ENCODE measurements around the gene PLSCR2. TPM values are rescaled to one million over a fixed set of nuclear protein-coding genes. Genes with fewer than 3 reads are reported as not detected.

PLSCR2 gene
- total RNA-seq, 2 donors from 2014 or later: not detected

DNA sequence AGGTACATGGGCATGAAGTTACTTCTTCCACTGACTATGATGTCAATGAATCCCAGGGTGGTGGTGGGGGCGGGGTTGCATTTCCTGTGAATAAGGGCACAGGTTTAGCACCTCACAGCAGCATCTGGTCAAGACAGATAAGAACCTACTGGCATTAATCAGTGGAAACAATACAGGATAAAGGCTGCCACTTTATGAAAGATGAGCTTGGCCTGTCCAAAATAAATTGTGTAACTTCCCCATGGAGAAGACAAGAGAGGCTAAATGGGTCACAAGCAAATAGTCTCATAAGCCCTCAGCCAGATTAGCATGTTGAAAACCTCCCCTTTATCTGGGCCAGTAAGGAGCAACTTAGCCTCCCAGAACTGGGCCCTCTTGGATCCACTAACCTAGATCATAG lies 27.4 kb upstream of the PLSCR2 start:
- H3K36me3 ChIP-seq (replicated peaks in 1 of 2; ENCODE audit: insufficient read depth in 1 of 2, low read depth in 2 of 2): no peaks in the 10 kb centered on the region
- intact Hi-C loops (cut with DNase I): no loop called here
- H3K4me1 ChIP-seq: no peaks in the 10 kb centered on the region
- no peaks in the 10 kb centered on the region for H3K27me3 ChIP-seq
- WGBS, 2 donors: 0 to 38% methylated on average over 1 of the region's 1 CpG
- no peak overlapping the region for H3K27ac ChIP-seq
- no peak for DNase-seq
- H3K9me3 ChIP-seq: no peaks in the 10 kb centered on the region
- no peak for ATAC-seq
- H3K4me3 ChIP-seq: no peak overlapping the region
- no peak for TF ChIP-seq POLR2A (IDR thresholded peaks at IDR 0.05)
- TF ChIP-seq, protein P1, sequence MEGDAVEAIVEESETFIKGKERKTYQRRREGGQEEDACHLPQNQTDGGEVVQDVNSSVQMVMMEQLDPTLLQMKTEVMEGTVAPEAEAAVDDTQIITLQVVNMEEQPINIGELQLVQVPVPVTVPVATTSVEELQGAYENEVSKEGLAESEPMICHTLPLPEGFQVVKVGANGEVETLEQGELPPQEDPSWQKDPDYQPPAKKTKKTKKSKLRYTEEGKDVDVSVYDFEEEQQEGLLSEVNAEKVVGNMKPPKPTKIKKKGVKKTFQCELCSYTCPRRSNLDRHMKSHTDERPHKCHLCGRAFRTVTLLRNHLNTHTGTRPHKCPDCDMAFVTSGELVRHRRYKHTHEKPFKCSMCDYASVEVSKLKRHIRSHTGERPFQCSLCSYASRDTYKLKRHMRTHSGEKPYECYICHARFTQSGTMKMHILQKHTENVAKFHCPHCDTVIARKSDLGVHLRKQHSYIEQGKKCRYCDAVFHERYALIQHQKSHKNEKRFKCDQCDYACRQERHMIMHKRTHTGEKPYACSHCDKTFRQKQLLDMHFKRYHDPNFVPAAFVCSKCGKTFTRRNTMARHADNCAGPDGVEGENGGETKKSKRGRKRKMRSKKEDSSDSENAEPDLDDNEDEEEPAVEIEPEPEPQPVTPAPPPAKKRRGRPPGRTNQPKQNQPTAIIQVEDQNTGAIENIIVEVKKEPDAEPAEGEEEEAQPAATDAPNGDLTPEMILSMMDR (IDR thresholded peaks at IDR 0.05): no peak

DNA sequence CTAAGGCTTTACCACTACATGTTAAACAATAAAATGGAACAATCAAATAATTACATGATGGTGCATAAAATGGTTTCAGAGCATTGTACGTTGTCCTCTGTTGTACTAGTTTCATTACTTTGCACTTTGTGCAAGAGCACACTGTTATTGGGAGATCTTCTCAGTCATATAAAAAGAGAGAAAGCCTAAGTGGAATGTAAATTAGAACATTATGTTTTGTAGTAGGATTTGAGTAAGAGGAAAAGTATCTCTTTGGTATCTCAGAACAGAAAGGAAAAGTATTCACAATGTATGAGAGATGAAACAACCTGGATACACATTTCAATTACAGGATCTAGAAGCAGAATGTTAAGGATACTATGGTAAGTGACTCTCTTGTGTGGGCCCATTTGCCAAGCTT lies 26.9 kb upstream of the PLSCR2 start:
- no peaks in the 10 kb centered on the region for H3K4me1 ChIP-seq
- DNase-seq (no peak), ATAC-seq (no peak)
- H3K27ac ChIP-seq: no peak overlapping the region
- H3K4me3 ChIP-seq: no peak overlapping the region
- whole genome bisulfite sequencing, 2 donors: 0 to 34% methylated on average over 1 of the region's 1 CpG
- no peaks in the 10 kb centered on the region for H3K27me3 ChIP-seq
- no peaks in the 10 kb centered on the region for H3K9me3 ChIP-seq
- no peak for TF ChIP-seq POLR2A (IDR thresholded peaks at IDR 0.05)
- TF ChIP-seq, protein P1 (IDR thresholded peaks at IDR 0.05): no peak
- intact Hi-C loops (cut with DNase I): no loop called here
- H3K36me3 ChIP-seq (replicated peaks in 1 of 2; ENCODE audit: insufficient read depth in 1 of 2, low read depth in 2 of 2): no peaks in the 10 kb centered on the region

DNA sequence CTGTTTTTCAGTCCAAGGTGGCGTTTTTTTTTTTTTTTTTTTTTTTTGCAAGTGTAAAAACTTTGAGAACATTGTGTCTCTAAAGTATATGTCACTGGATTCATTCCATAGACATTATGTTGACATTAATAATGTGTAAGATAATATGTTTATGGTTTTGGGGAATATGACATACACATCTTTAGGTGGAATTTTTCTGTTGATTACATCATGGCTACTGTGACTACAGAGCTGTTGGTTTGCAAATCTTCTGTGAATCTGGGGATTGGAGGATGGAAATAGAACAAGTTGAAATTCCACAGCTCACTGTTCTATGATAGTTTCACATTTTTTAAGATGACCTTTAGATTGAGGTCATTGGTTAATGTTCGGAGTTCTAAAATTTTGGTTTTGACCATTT lies 24.4 kb upstream of the PLSCR2 start:
- 80 to 87% methylated on average over 2 of the region's 2 CpGs for WGBS, 2 donors
- no peak overlapping the region for H3K4me3 ChIP-seq
- no peak overlapping the region for H3K27ac ChIP-seq
- H3K27me3 ChIP-seq: no peaks in the 10 kb centered on the region
- intact Hi-C loops (cut with DNase I): no loop called here
- ATAC-seq (no peak), DNase-seq (no peak)
- no peak for TF ChIP-seq POLR2A (IDR thresholded peaks at IDR 0.05)
- TF ChIP-seq, protein P1 (IDR thresholded peaks at IDR 0.05): no peak
- no peaks in the 10 kb centered on the region for H3K9me3 ChIP-seq
- H3K4me1 ChIP-seq: no peaks in the 10 kb centered on the region
- H3K36me3 ChIP-seq (replicated peaks in 1 of 2; ENCODE audit: insufficient read depth in 1 of 2, low read depth in 2 of 2): no peaks in the 10 kb centered on the region

DNA sequence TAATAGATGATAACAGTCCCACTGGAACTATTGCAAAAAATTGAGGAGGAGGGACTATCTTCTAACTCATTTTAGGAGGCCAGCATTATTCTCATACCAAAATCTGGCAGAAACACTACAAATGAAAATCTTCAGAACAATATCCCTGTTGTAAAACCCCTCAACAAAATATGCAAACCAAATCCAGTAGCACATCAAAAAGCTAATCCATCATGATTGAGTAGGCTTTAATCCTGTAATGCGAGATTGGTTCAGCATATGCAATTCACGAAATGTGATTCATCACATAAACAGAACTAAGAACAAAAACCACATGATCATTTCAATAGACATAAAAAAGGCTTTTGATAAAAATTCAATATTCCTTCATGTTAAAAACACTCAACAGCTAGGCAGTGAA lies 23.9 kb upstream of the PLSCR2 start:
- no peaks in the 10 kb centered on the region for H3K4me1 ChIP-seq
- intact Hi-C loops (cut with DNase I): no loop called here
- no peak overlapping the region for H3K4me3 ChIP-seq
- WGBS, 2 donors: 77 to 88% methylated on average over 2 of the region's 2 CpGs
- H3K27ac ChIP-seq: no peak overlapping the region
- ATAC-seq: no peak
- no peaks in the 10 kb centered on the region for H3K9me3 ChIP-seq
- DNase-seq: no peak
- no peaks in the 10 kb centered on the region for H3K36me3 ChIP-seq (replicated peaks in 1 of 2; ENCODE audit: insufficient read depth in 1 of 2, low read depth in 2 of 2)
- TF ChIP-seq, protein P1 (IDR thresholded peaks at IDR 0.05): no peak
- no peak for TF ChIP-seq POLR2A (IDR thresholded peaks at IDR 0.05)
- H3K27me3 ChIP-seq: no peaks in the 10 kb centered on the region

DNA sequence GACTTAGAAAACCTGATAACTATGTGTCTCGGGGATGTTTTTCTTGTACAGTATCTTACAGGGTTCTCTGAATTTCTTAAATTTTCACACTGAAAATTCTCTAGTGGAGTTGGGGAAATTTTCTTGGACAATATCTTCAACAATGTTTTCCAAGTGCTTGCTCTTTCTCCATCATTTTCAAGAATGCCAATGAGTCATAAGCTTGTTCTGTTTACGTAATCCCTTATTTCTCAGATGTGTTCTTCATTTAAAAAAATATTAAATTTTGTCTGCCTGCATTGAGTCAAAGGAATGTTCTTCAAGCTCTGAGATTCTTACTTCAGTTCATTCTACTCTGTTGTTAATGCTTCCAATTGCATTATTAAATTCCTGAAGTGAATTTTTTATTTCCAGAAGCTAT lies 21.9 kb upstream of the PLSCR2 start:
- WGBS, 2 donors: 46 to 55% methylated on average over 2 of the region's 2 CpGs
- no peaks in the 10 kb centered on the region for H3K4me1 ChIP-seq
- no peak for TF ChIP-seq POLR2A (IDR thresholded peaks at IDR 0.05)
- TF ChIP-seq, protein P1 (IDR thresholded peaks at IDR 0.05): no peak
- ATAC-seq (no peak), DNase-seq (no peak)
- H3K27ac ChIP-seq: no peak overlapping the region
- no peak overlapping the region for H3K4me3 ChIP-seq
- no peaks in the 10 kb centered on the region for H3K9me3 ChIP-seq
- intact Hi-C loops (cut with DNase I): no loop called here
- H3K27me3 ChIP-seq: no peaks in the 10 kb centered on the region
- H3K36me3 ChIP-seq (replicated peaks in 1 of 2; ENCODE audit: insufficient read depth in 1 of 2, low read depth in 2 of 2): no peaks in the 10 kb centered on the region
